ENCODE measurements around the gene NAA25.

DNA sequence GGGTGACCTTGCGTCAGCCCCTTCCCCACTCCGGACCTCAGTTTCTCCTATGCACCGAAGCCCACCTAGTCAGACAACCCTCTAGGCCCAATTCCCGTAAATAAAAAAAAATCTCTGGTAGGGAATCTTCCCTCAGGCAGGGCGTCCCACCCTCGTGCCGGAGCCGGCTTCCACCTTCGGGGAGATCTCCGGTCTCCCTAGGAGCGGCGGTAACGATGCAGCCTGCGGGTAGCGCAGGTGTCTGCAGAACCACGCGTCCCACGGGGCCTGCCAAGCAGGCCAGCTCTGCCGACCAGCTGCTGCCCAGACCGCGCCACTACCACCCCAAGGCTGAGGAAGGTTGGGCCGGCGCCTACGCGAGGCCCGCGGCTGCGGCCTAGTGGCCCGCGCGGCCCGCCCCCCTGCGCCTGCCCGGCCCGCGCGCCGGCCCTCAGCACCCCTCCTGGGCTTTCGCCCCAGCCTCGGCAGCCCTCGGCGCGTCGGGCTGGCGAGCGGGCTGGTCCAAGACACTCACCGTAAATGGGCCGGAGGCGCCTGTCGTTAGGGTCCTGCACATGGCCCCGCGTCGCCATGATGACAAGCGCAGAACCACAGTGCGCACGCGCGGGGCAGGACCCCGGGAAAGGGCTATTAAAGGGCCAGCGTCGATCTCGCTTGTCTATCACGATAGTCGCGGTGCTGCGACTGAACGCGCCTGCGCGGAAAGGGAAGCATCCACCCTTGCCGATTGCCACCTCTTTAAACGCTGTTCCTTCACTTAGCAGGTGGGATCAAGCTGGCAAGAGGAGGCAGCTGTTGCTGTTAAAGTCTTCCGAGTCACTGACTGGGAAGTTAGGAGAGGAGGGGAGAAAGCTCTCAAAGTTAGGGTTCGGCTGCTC is at the start of gene NAA25:
- TF ChIP-seq, protein P1, sequence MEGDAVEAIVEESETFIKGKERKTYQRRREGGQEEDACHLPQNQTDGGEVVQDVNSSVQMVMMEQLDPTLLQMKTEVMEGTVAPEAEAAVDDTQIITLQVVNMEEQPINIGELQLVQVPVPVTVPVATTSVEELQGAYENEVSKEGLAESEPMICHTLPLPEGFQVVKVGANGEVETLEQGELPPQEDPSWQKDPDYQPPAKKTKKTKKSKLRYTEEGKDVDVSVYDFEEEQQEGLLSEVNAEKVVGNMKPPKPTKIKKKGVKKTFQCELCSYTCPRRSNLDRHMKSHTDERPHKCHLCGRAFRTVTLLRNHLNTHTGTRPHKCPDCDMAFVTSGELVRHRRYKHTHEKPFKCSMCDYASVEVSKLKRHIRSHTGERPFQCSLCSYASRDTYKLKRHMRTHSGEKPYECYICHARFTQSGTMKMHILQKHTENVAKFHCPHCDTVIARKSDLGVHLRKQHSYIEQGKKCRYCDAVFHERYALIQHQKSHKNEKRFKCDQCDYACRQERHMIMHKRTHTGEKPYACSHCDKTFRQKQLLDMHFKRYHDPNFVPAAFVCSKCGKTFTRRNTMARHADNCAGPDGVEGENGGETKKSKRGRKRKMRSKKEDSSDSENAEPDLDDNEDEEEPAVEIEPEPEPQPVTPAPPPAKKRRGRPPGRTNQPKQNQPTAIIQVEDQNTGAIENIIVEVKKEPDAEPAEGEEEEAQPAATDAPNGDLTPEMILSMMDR (IDR thresholded peaks at IDR 0.05; ENCODE audit: insufficient read depth, low read depth, low read length) = no peak
- TF ChIP-seq EZH2 (IDR thresholded peaks at IDR 0.05; ENCODE audit: insufficient read depth, low read length) = no peak
